CD4-positive, alpha-beta T cell treated with Interleukin-21 for 1 hour (primary cell): ENCODE measurements around the gene CCDC158.
"Not testable (repeated sequence)": the region's sequence is repeated elsewhere in the genome, so short reads cannot be mapped to it uniquely, and the experiment has no call there.

Experiments used
- DNase-seq: peaks from one replicate; pipeline ENCODE4 v3.0.0-alpha.2; 2020

The CCDC158 gene

DNA sequence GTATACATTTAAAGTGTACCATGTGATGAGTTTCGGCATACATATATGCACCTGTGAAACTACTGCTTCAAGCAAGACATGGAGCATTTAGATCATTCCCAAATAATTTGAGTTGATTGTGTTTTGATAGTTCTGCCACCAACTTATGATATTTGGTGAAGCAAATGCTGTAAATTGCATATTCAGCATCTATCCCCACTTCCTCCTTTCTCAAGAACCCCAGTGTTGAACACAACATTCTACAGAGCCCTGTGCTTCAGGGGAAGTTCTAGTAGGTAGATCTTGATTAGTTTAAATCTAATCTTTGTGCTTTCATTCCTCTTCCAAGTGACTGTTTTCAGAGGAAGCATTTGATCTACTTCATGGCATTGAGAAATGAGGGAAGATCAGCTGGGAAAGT lies 8.7 kb upstream of the CCDC158 start:
- no peak for DNase-seq

DNA sequence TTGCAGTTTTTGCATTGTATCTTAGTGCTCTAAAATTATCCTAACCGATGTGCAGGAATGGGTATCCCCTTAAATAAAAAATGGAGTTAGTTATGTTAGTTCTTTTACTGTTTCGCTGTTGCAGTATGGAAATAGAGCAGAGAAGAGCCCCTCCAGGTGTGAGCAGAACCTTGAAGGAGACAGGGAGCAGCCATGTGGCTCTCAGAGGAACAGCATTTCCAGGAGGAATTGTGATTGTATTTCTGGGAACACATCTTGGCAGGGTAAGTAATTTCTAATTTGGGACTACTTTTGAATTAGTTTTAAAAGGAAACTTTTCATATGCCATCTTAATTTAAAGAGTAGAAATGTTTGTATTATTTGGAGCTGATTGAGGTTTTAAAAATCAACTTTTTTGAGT lies 5.3 kb upstream of the CCDC158 start:
- no peak for DNase-seq

DNA sequence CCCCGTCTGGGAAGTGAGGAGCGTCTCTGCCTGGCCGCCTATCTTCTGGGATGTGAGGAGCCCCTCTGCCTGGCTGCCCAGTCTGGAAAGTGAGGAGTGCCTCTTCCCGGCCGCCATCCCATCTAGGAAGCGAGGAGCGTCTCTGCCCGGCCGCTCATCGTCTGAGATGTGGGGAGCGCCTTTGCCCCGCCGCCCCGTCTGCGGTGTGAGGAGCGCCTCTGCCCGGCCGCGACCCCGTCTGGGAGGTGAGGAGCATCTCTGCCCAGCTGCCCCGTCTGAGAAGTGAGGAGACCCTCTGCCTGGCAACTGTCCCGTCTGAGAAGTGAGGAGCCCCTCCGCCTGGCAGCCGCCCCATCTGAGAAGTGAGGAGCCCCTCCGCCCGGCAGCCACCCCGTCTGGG lies 2.2 kb upstream of the CCDC158 start:
- DNase-seq: not testable (repeated sequence)

DNA sequence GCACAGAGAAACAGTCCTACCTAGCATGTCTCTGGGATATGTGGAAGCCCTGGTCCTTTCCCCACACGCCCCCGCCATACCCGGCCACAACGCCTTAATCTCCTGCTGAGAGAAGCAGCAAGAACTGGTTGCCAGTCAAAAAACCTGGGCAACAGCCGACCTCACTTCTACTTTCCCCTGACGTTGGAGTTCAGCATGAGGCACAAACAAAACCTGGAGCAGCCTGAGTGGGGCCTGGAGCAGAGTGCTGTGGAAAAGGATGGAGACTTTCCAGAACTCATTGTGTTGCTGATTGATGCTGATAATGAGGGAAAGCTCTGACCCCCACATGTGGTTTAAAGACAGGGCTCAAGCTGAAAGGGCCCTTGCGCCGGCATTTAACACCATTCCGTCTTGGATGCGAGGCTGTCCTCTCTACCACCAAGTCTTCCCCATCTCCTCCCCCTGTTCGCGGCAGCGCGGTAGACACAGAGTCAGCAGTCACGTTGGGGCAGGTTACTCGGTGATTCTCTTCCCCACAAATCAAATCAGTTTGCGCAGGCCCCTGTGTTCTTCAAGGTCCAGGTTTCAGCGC lies 666 bp downstream of the CCDC158 start:
- DNase-seq: no peak

DNA sequence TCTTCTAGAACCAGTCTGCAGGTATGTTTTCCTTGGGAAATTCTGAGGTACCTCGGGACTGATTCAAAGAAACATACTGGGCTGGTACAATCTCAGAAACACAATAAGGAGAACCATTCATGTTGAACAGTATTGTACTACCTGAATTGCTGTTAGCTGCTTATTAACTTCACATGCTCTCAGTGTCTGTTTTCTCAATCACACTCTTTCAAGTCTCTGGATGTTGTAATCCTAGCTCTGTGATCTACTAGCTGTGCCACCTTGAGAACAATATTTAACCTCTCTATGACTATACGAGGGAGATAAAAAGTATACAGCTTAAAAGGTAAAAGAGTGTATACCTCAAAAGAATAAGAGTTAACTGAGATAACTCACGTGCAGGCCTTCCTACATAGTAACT lies 10.3 kb downstream of the CCDC158 start:
- no peak for DNase-seq

GRCh38 chr4:76407440-76408119 lies 13.4 kb downstream of the CCDC158 start:
- no peak for DNase-seq

GRCh38 chr4:76406081-76406480 lies 14.9 kb downstream of the CCDC158 start:
- DNase-seq: no peak

DNA sequence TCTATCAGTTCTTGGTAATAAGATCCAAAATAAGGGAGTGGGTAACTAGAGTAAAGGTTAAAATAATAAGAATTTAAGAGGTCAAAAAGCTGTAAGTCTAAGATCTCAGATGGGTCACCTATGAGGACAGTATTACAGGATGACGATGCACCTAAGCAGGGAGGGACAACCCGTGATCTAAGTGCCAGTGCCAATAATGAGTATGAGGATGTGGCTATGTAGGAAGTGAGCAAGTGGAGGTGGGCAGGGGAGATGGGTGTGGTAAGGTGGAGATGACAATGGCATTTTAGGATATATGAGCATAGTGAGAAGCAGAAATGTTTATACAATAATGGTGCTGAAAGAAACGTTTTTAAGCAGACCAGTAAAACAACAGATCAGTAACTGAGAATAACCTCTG lies 19.3 kb downstream of the CCDC158 start:
- DNase-seq: no peak

GRCh38 chr4:76388160-76388908 lies 32.6 kb downstream of the CCDC158 start:
- DNase-seq: no peak

DNA sequence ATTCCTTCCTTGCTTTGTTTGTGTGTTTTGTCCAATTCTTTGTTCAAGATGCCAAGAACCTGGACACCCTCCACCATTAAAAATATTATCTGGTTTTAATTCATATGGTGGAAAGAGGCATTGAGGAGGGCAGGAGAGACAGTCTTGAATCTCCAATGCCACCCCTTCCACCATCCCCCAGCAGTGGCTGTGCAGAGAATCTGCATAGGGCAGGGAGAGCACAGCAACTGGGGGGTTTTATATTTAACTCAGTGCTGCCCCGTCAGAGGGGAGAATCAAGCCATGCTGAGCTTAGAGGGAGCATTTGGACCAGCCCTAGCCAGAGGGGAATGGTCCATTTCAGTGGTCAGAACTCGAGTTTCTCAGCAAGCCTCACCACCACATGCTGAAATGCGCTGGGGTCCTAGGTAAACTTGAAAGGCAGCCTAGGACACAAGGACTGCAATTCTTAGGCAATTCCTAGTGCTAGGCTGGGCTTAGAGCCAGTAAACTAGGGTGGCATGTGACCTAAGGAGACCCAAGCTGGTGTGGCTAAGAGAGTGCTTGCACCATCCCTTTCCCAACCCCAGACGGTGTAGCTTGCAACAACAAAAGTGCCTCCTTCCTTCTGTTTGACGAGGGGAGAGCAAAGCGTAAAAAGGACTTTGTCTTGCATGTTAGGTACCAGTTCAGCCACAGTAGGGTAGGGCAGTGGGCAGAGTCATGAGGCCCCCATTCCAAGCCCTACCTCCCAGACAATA lies 34.2 kb downstream of the CCDC158 start:
- no peak for DNase-seq

GRCh38 chr4:76385974-76386373 lies 35.0 kb downstream of the CCDC158 start:
- DNase-seq: no peak

DNA sequence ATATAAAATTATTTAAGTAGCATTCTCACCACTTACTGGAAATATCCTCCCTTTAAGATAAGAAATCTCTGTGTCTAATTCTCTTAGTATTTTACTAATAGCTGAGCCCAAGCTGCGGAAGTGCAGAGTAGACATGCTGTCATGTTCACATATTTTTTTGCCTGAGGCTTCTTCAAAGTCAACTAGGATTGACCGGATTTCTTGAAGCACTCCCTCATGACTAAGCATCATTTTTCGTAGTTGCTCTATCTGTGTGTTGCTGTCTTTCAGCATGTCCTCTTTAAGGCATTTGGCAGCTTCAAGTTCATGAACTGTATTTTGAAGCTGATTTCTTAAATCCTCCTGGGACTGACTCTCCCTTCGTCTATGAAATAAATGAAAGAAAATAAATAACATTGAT lies 36.9 kb downstream of the CCDC158 start:
- no peak for DNase-seq

DNA sequence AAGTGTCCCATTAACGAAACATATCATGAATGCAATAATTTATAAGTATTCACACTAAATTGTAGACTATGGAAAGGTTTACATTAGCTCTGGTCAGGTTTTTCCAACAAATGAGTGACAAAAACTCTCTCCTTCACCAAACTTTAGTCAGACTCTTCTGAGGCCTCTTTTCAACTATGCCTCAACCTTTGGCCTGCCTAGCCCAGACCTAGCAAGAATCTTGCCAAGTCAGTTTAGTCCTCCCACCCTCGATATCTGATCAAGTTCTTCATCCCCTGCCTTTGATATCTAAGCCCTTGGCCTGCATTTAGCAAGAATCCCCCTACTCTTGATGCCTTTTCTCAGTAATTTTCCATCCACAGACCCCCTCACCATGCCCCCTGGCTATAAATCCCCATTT lies 37.9 kb downstream of the CCDC158 start:
- no peak for DNase-seq

- no peak for DNase-seq
These were observed 39.0 kb downstream of the CCDC158 start for GRCh38 chr4:76381986-76382385.

- DNase-seq: no peak
These were observed 40.4 kb downstream of the CCDC158 start for GRCh38 chr4:76380561-76380960.

- peak; percentile 44 for DNase-seq
These were observed 43.0 kb downstream of the CCDC158 start for GRCh38 chr4:76377911-76378310.

DNA sequence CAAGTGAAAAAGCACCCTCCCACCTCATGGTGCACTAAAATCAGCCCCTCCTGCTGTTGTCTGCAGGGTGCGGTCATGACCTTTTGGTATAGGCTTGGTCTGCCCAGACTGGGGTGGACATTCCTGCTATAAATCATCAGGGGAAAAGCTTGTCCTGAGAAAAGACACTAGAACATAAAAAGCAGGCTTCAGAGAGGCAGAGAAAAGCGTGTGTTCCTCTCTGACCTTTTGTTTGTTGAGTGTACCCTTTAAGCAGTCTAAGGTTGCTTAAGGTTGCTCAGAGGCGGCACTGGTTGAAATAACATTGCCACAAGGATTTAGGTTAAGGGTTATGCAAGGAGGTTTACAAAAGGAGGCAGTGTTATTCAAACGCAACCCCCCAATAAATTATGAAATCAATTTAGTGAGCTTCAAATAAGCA lies 43.5 kb downstream of the CCDC158 start:
- no peak for DNase-seq

DNA sequence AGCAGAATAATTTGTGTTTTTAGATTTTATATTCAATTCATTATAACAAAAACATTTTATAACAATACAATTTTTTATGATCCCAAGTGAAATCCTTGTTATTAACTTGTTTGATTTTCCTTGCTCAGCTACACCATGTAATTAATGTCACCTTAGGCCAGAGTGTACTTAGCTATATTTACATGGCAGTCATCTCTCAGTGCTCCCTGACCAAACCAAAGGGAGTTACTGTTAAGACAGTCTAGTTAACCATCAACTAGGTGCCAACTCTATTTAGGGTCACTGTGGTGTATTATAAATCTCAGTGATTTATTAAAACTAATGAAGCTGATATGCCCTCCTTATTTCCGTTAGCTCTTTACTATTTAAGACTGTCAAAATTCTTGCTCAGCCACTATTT lies 44.4 kb downstream of the CCDC158 start:
- DNase-seq: no peak

DNA sequence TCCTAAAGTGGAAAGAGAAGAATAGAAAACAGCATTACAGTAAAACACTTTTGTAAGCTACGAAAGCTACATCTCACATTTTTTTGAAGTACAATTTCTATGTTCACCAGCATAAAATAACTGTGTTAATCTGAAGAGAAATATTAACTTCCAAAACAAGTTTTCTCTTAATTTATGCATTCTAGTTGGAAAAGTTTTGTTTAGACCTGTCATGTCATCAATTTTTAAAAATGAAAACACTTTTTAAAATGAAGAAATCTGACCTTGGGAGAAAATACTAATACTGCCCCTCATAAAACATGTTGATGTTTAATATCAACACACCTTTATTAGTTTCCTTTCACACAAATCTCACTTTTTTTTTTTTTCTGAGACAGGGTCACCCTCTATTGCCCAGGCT lies 45.2 kb downstream of the CCDC158 start:
- DNase-seq: no peak

GRCh38 chr4:76374798-76375197 lies 46.1 kb downstream of the CCDC158 start:
- no peak for DNase-seq

DNA sequence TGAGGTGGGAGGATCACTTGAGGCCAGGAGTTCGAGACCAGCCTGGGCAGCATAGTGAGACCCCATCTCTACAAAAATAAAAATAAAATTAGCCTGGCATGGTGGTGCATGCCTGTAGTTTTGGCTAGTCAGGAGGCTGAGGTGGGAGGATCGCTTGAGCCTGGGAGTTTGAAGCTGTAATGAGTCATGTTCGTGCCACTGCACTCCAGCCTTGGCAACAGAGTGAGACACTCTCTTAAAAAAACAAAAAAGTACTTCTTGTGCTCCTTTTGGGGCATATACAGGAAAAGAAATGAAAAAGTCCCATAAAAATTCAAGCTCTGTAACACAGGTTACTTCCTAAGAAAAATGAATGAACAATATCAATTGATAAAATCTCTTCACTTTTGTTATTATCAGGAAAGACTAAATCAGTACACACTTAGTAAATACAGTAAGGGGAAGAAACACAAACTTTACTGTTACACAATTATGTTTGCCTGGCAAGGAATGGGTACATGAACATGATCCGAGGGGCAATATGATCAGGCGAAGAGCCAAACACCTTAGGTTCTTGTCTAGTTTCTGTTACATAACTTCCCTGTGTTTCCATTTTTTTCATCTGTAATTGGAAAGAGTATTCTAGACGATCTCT lies 46.9 kb downstream of the CCDC158 start:
- no peak for DNase-seq

DNA sequence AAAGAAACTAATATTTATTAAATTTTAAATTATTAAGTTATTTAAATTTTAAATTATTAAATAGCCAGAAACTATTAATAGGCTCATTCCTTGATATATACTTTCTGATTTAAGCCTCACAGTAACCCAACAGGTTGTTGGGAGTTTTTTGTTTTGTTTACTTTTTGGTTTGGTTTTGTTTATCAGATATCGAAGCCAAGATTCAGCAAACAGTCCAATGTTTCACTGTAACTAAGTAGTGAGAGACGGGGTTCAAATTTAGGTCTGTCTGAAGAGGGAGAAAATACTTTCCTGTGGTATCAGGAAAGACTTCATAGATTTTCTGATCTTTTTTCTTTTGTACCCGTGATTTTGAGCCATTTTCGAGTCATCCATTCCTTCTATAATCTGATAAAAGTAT lies 54.2 kb downstream of the CCDC158 start:
- no peak for DNase-seq

DNA sequence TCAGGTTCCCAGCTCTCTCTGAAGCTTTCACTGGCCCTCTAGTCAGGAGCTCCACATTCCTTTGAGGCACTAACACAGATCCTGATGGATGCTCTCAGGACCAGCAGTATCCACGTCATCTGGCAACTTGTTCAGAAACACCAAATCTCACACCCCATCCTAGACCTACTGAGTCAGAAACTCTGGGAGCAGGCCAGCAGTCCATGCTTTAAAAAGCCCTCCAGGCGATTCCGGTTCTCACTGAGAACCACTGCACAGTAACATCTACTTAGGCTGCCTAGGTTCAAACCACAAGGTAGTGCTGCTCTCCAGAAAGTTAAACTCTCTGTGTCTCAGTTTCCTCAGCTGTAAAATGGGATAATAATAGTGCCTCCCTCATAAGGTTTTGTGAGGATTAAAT lies 55.3 kb downstream of the CCDC158 start:
- DNase-seq: no peak
